GM12878 (cell line): ENCODE results near the gene CLPTM1.

Source experiments
- CHD4 ChIP-seq: fragments of 200-600 bp; sonication (generic); IDR thresholded peaks from 2 replicates; pipeline ENCODE4 v1.6.1; 2016; ENCODE audit warnings: mild to moderate bottlenecking
- CTCF ChIP-seq, 3 experiments: IDR thresholded peaks in 2 of 3; conservative IDR thresholded peaks in 1 of 3; 2 replicates each; pipeline ENCODE4 v1.5.1; 2011; ENCODE audit warnings: low read depth in 3 of 3, low read length in 3 of 3, mild to moderate bottlenecking in 3 of 3, control low read depth in 2 of 3, moderate library complexity in 2 of 3, inconsistent platforms in 1 of 3, mixed read lengths in 1 of 3; ENCODE audit not compliant: control insufficient read depth in 2 of 3, insufficient read depth in 1 of 3; ENCODE audit errors: extremely low read depth in 1 of 3
- FOXM1 ChIP-seq: IDR thresholded peaks from 2 replicates; pipeline ENCODE4 v1.6.1; 2012; ENCODE audit warnings: low read depth, mild to moderate bottlenecking, inconsistent platforms, low read length, moderate library complexity
- ZZZ3 ChIP-seq: IDR thresholded peaks from 2 replicates; pipeline ENCODE4 v1.6.1; 2011; ENCODE audit warnings: low read depth; ENCODE audit not compliant: control insufficient read depth, insufficient read length

- no peak for TF ChIP-seq CTCF (IDR thresholded peaks at IDR 0.05 in 2 of 3, conservative IDR thresholded peaks at IDR 0.05 in 1 of 3; ENCODE audit: control insufficient read depth in 2 of 3, extremely low read depth in 1 of 3, insufficient read depth in 1 of 3, low read depth in 3 of 3, low read length in 3 of 3)
- TF ChIP-seq ZZZ3 = no peak
- TF ChIP-seq FOXM1 = no peak
- no peak for TF ChIP-seq CHD4
These were observed 2.9 kb downstream of the CLPTM1 start for GRCh38 chr19:44958090-44958489.
